Smooth muscle cell of the brain vasculature (primary cell): ENCODE data around the gene VAC14.
A peak's percentile ranks its signal among the peaks of the same experiment; 100 is the strongest.

ENCODE experiments used
- DNase-seq: peaks from one replicate; pipeline ENCODE4 v3.0.0-alpha.2; 2012; ENCODE audit warnings: low read depth, low spot score

VAC14 gene

DNA sequence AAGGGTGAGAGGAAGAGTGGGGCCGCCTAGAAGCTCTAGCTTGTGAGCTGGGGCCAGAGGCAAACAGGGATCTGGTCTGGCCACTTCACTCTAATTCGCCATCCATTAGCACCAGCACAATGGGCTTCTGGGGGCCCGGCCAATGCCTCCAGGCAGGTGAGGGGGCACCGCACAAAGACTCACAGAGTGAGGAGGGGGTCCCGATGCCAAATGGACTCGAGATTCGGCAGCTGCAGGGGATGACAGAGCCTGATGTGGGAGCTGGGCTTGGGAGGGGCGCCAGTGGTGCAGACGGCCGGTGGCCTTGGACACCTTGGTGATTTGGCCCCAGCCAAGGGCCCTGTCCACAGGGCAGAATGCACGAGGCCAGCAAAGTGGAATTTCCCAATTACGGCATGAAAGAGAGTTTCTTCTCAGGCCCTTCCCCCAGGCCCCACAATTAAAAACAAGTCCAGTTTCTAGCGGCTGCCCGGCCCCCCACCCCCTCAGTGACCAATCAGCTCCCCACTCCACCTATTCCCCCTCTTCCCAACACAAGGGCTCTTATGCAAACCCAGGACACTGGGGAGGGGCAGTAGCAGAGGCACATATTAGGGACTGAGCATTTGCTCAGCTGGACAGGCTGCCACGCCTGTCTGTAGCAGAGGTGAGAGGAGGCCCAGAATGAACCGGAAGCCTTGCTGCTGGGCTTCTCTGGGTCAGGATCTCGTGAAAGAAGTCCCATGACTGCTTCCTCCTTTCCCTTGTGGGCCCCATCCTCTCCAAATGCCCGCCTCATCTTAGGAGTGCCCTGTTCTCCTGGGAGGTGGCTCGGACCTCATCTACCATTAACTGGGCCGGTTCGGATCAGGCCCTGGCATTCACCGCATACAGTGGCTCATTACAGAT is 75.7 kb downstream of the VAC14 start:
- no peak for DNase-seq

DNA sequence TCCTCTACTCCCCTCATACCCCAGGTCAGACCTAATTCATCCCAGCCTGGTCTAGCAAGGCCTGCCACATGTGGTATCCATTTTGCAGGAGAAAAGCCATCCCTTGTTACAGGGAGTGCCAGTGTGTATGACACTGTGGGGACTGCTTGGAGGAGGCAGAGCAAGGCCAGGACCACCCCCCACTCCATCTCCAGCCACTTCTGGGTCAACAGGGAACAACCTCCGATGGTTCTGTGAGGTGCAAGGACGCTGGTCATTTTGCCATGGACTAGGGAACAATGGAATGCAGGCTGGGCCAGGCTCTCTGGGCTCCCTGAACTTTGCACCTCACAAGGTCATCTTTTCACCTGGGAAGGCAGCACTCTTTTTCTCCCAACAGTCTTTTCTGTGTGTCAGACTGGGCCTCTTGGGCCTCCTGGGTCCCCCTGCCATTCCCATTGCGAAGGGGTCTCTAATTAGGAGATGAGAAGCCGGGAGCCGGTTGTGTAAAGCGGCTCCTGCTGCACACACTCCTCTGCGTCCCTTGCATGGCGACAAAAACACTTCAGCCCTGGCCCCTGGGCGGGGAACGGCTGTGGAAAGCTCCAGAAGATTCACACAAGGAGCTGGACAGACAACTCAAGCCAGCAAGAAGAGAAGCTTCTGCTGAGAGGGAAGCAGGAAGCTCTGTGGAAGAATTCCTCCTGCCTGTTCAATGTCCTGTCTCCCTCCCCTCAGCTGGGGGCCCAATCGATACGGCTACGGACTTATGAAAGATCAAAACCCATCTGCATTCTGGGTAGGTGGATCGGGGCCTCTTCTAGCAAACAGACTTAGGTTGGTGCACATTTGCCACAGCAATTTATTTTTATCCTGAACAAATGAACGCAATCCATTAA is 76.6 kb downstream of the VAC14 start:
- no peak for DNase-seq

DNA sequence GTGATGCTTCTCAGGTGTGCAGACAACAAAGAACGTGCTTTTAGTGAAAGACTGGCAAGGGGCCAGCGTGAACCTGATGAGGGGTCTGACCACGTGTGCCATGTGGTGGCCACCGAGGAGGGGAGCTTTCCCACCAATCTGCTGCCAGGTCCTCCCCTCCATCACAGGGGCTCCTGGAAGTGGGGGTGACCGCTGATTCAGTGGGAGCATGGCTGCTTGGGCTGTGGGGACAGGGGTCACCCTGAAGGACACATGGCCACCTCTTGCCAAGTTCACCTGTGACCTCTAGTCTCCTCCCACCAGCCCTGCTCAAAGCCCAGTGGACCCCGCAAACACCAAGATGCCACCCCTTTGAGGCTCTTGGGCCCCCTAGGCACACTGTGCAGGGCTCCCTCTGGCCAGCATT is 77.2 kb downstream of the VAC14 start:
- DNase-seq = no peak

DNA sequence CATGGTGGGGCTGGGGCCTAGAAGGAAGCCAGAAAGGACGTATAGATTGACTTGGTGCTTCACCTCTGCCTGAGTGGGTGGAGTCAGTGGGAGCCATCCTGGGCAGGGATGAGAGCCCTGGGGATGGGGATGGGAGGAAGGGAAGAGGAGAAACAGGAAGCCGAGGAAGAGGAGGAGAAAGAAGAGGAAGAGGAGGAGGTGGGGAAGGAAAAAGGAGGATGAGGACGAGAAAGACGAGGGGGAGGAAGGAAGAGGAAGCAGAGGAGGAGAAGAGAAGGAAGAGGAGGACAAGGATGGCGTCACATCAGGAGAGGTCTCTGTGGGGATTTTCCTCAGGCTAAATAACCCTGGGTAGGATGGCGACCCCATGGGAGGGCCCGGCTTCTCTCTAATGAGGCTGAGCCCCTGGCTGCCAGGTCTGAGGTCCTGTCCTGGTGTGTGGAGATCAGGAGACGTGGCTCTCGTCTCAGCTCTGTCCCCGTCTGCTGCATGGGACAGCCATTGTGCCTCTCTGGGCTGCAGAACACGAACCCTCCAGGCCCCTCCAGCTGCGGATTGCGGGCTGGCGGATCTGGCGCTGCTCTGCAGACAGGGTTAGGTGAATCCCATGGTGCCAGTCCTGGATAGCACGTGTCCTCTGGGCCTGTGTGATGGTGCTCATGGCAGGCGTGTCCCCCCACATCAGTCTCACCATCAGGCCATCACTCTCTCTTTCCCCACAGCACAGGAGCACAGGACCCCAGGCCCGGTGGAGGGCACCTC is 79.6 kb downstream of the VAC14 start:
- DNase-seq = no peak

DNA sequence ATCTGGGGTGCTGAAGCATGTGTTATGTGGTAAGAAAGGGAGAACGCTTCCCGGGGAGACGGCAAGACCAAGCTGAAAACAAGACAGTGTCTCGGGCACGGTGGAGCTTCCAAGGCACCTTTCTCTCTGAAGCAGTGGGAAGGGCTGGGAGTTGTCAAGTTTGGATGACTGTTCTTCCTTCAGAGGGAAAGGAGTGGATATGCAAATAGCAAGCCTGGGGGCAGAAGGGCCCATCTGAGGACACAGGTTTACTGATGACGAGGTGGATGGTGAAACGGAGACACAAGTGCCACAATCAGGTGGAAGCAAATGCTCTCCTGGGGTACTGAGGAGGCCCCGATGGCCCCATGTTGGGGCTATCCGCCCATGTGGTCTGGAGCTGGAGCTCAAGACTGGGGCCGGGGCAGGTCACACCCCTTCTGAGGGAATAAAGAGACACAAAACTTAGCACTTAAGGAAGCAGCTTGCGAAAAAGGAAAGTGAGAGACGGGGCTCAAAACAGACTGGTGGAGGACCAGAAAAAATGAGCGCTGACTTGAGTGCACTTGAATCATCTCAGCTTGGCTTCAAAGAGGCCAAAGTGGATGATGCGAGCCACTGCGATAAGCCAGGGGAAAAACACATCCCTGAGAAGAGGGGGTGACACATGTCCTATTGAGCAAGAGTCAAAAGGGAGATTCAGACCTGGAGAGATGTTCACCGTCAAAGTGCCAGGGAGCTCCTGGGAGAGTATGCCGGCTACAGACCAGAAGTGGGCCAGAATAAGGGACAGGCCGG is 80.3 kb downstream of the VAC14 start:
- DNase-seq = no peak

- no peak for DNase-seq
Measured at GRCh38 chr16:70717065-70717464, 83.9 kb downstream of the VAC14 start.

DNA sequence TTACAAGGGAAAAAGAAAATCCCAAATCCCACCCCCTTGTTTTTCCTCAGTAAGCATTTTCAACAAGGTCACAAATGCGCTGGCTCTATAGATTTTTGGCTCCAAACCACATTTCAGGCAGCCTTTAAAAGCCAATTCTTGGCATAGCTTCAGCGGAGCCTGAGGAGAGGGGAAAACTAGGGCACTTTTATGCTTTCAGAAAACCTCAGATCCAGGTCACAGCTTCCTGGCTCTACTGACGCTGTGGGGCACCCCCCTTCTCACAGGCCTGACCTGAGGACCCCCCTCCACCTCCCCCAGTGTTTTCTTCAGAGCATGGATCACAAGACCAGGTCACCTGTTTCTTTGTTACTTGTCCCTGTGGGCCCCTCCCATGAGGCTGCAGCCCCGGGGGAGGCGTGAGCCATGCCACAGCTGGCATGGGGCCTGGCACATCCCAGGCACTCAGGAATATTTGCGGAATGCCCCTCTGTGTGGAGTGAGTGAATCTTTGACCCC is 85.0 kb downstream of the VAC14 start:
- DNase-seq = no peak

DNA sequence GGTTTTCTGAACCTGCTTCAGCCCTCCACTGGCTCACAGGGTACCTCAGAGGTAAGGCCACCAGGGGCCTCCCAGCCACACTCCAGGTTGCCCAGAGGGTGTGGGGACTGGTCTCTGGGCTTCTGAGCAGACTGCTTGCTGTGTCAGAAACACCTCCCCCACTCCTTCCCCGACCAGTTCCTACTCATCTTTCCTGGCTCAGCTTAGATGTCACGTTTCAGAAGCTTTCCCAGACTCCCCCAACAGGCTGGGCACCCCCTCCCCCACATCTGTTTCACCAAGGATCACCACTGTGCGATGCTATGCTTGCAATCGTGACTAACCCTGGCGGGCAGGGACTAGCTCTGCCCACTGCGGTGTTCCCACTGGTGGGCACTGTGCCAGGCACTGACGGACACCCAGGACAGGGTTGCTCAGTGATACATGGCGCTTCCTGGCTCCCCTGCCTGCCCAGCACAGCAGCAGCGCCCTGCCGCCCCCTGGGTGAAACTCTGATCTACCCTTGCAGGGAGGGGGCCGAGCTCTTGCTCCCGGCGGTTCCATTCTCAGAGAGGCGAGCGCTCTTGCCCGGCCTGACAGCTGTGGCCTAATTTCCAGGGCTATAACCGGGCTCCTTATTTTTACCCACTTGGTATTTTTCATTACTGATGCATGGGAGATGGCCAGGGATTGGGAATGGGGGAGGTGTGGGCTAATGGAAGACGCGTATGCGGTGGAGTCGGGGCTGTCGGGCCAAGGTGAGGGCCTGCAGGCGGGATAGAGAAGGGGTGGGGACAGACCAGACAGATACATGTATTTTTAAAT is 85.7 kb downstream of the VAC14 start:
- peak; percentile 88 for DNase-seq

- no peak for DNase-seq
Measured at GRCh38 chr16:70714581-70715054, 86.3 kb downstream of the VAC14 start.

DNA sequence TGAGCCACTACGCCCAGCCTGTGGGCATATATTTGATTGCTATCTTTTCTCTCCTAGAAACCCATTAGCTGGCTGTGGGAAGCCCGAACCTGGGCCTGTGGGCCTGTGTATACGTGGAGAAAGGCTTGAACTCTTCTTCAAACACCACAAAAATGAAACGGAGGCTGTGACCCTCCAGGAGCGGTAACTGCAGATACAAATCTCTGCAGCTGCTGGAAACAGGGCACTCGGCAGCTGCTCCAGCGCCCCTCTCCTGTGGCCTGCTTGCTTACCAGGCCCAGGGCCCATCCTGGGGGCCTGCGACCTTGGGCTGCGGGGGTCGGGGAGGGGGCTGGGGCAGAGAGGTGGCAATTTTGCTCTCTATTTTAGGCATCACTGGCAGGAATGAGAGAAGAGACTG is 87.1 kb downstream of the VAC14 start:
- no peak for DNase-seq

DNA sequence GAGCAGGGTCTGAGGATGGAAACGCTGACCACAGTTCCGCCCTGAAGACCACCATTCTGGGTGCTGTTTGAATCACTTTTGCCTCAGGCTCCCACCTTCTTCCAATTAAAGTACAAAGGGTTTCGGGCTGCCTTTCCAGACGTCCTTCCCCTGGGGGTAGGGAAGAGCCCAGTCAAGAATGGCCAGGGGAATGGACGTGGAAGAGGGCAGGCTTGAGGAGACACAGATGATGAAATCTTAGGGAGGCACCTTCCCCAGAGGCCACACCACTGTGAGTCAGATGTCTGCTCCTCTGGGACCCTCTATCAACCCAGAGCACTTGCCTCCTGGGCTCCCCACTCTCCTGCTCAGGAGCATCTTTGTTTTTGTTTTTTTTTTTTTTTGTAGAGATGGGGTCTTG is 87.6 kb downstream of the VAC14 start:
- no peak for DNase-seq

DNA sequence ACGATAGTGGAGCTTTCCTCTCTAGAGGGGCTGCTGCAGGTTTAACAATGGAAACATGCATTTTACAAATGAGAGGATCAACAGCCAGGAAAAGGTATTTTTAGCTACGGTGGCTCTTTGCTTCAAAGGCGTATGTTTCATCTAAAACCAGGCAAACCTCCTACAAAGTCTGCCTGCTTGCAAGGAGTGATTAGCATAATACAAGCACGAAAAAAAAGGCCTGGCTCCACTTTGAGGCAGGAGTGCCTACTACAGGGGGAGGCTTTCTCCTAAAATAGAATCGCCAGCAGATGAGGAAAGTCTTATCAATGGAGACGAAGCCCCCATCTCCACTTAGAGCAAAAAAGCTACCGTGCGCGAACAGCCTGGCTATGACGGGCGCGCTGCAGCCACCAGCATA is 88.0 kb downstream of the VAC14 start:
- no peak for DNase-seq

DNA sequence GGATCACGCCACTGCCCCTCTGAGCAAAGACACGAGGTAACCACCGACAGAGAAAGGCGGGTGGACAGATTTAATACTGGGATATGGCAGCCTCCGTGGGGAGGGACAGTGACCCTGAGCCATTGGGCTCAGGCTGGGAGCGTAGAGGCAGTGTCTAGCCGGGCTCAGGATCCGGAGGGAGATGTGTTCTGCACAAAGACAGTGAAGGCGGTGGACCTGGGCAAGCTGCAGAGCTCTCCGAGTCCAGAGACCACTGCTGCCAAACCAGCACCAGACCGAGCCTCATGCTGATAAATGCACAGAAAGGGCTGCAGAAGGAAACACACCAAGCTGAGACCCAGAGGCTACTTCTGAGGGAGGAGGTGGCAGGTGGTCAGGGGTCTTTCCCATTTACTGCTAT is 88.6 kb downstream of the VAC14 start:
- DNase-seq = no peak

DNA sequence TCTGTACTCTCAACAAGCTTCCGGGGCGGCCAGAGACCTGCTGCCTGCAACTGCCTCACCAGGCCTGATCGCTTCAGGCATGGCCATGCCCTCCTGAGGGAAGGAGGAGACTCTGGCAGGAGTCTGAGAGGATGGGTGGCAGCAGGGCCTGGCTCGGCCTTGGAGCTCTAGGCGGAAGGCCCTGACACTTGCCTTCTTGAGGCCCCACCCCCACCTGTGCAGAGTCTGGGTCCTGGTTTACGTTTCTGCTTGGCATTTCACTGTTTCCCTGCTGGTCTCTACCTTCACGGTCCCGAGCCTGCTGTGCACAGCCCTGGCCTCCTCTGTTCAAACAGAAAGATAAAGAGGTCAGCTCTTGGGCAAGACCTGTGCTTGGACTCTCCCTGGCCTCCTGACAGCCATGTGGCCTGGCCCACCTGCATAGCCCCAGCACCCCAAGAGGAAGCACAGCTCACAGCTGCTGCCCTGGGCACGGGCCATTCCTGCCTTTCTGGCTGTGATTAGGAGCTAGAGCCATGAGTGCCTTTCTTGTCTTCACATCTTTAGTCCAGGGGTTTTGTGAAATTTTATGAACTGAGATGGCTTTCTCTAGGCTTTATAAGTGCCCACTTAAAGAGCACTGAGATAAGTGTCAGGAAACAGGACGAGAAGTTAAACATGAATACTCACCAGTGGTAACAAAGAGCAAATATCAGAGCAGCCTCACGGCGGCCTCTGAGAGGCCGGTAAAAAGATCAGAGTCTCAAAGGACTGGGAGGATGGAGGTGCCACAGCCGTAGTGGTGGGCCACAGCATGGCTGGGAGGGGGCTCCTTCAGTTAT is 89.5 kb downstream of the VAC14 start:
- no peak for DNase-seq

DNA sequence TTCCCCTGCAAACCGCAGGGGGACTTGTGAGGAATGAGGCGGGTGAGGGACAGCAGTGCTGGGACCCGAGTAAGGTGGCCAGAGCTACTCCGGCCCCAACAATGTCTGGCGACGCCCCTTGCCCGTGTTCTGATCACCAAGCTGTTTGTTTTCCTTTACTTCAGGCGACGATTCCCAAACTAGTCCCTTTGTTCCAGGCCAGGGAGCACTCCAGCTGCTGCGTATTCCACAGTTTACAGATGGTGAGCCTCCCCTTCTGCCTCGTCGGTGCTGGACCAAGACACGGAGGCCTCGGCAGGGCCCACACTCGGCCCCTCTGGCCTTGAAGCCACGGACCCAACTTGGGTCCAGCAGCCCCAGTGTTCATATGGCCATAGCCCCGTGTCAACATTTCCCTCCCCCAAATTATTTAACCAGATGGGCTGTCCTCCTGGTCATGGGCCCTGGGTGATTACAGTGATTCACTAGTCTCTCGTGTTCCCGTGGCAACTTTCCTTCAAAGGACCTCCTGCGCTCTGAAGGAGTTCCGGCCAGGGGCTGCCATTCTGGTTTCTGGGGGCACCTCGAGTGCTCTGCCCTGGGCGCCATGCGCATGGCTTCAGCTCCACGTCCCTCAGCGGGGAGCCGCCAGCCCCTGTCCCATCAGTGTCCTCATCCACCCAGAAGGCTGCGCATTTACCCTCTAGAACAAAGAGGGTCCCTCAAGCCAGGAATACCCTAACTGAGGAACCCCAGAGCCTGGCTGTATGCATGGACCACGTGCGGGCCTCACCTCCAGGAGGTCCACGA is 90.3 kb downstream of the VAC14 start:
- no peak for DNase-seq

- DNase-seq = no peak
Measured at GRCh38 chr16:70709942-70710341, 91.0 kb downstream of the VAC14 start.

DNA sequence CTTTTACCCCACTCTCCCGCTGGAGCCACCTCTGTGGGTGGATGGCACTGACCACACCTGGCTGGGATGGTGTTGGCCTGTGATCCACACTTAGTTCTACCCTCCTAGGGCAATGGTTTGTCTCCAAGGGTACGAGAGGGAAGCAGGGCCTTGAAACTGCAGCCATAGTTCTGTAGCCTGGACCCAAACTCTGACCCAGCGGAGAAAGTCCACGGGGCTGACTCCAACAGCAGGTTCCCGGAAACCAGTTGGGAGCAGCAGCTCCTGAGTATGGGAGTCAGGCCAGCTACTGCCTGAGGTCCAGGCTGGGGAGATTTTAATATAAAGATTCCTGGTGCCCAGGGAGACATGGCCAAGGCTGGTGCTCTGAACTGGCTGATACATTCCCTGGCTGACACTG is 91.5 kb downstream of the VAC14 start:
- no peak for DNase-seq
